ENCODE results near the gene C6.
"Not testable (repeated sequence)": the region's sequence is repeated elsewhere in the genome, so short reads cannot be mapped to it uniquely, and the experiment has no call there.

Gene C6

GRCh38 chr5:41213340-41213739 is at the start of gene C6:
Gene C6 (minus strand): TSS chr5:41213532. CDS start chr5:41203230, 10,302 bp downstream.
- no peak for DNase-seq

- no peak for DNase-seq
Observed at GRCh38 chr5:41256400-41256799, 43.1 kb upstream of the C6 start.

GRCh38 chr5:41253109-41253508 is 39.8 kb upstream of the C6 start:
- DNase-seq: no peak

- no peak for DNase-seq
Observed at GRCh38 chr5:41252036-41252435, 38.7 kb upstream of the C6 start.

- no peak for DNase-seq
Observed at GRCh38 chr5:41250351-41250987, 37.1 kb upstream of the C6 start.

GRCh38 chr5:41247135-41247534 is 33.8 kb upstream of the C6 start:
- DNase-seq: no peak

- DNase-seq: no peak
Observed at GRCh38 chr5:41246376-41246775, 33.0 kb upstream of the C6 start.

GRCh38 chr5:41243558-41243957 is 30.2 kb upstream of the C6 start:
- DNase-seq: no peak

- DNase-seq: no peak
Observed at GRCh38 chr5:41240985-41241384, 27.7 kb upstream of the C6 start.

- DNase-seq: no peak
Observed at GRCh38 chr5:41240390-41240789, 27.1 kb upstream of the C6 start.

GRCh38 chr5:41234475-41234874 is 21.1 kb upstream of the C6 start:
- DNase-seq: no peak

GRCh38 chr5:41232797-41233196 is 19.5 kb upstream of the C6 start:
- no peak for DNase-seq

- DNase-seq: not testable (repeated sequence)
Observed at GRCh38 chr5:41230276-41230675, 16.9 kb upstream of the C6 start.

- DNase-seq: no peak
Observed at GRCh38 chr5:41223962-41224361, 10.6 kb upstream of the C6 start.

GRCh38 chr5:41219658-41220269 is 6.4 kb upstream of the C6 start:
- no peak for DNase-seq

GRCh38 chr5:41218929-41219657 is 5.8 kb upstream of the C6 start:
- DNase-seq: no peak

GRCh38 chr5:41214182-41214581 is 850 bp upstream of the C6 start:
- no peak for DNase-seq

- DNase-seq: no peak
Observed at GRCh38 chr5:41212935-41213334, 397 bp downstream of the C6 start.

- DNase-seq: no peak
Observed at GRCh38 chr5:41211417-41211816, 1.9 kb downstream of the C6 start.

GRCh38 chr5:41205475-41205874 is 7.9 kb downstream of the C6 start:
- DNase-seq: not testable (repeated sequence)

GRCh38 chr5:41203033-41203432 is 10.3 kb downstream of the C6 start:
- DNase-seq: no peak

- DNase-seq: no peak
Observed at GRCh38 chr5:41201082-41201772, 12.1 kb downstream of the C6 start.

GRCh38 chr5:41200506-41200905 is 12.8 kb downstream of the C6 start:
- DNase-seq: no peak

GRCh38 chr5:41199660-41200059 is 13.7 kb downstream of the C6 start:
- no peak for DNase-seq

All from NCI-H2081 (cell line).